Activated CD8-positive, alpha-beta T cell treated with anti-CD3 and anti-CD28 coated beads for 36 hours (primary cell): ENCODE measurements around the gene SATB1. TPM values are rescaled to one million over a fixed set of nuclear protein-coding genes. Genes with fewer than 3 reads are reported as not detected.
A peak's percentile ranks its signal among the peaks of the same experiment; 100 is the strongest.

Experiments
- ATAC-seq: fragments of 200-7000 bp; cut with Tn5 transposase; one replicate; pipeline ENCODE4 v1.10.0; 2021; ENCODE audit warnings: mild to moderate bottlenecking, moderate library complexity
- CTCF ChIA-PET: fragments of 350-600 bp; sonication (Branson Sonifier 250); formaldehyde crosslinking; loops from one replicate; lab custom pipeline; 2021; ENCODE audit warnings: antibody characterized with exemption; lab: Charles Lee
- POLR2A ChIA-PET: fragments of 350-600 bp; sonication (Branson Sonifier 250); formaldehyde crosslinking; loops from one replicate; lab custom pipeline; 2021; ENCODE audit warnings: antibody characterized with exemption; lab: Charles Lee
- DNase-seq: peaks from one replicate; pipeline ENCODE4 v3.0.0-alpha.2; 2020
- H3K27ac Mint-ChIP-seq: one replicate; pipeline ENCODE4 v1.8.0; 2021; ENCODE audit warnings: mild to moderate bottlenecking, mixed read lengths
- H3K27me3 Mint-ChIP-seq: one replicate; pipeline ENCODE4 v1.8.0; 2021; ENCODE audit warnings: mixed read lengths
- H3K36me3 Mint-ChIP-seq: one replicate; pipeline ENCODE4 v1.8.0; 2021; ENCODE audit warnings: low read depth, mixed read lengths
- H3K4me1 Mint-ChIP-seq: one replicate; pipeline ENCODE4 v1.8.0; 2021; ENCODE audit warnings: low read depth, mixed read lengths
- H3K4me3 Mint-ChIP-seq: one replicate; pipeline ENCODE4 v1.8.0; 2021; ENCODE audit warnings: mild to moderate bottlenecking, moderate library complexity, mixed read lengths
- H3K9me3 Mint-ChIP-seq: one replicate; pipeline ENCODE4 v1.8.0; 2021; ENCODE audit warnings: mixed read lengths
- CTCF ChIP-seq: fragments of 200-600 bp; IDR thresholded peaks from one replicate; pipeline ENCODE4 v1.8.0; 2022; ENCODE audit warnings: antibody characterized with exemption, mild to moderate bottlenecking
- intact Hi-C: fragments of 100-400 bp; cut with micrococcal nuclease; formaldehyde crosslinking; loops from one replicate; pipeline ENCODE4 v1.10.0; 2022
- total RNA-seq, 2 experiments: library from RNA; stranded (reverse); gene quantifications; one replicate each; pipeline ENCODE4 v1.2.3, GENCODE V29; 2021

The SATB1 gene
- total RNA-seq, 2 experiments from 2014 or later: 208 to 213 TPM

DNA sequence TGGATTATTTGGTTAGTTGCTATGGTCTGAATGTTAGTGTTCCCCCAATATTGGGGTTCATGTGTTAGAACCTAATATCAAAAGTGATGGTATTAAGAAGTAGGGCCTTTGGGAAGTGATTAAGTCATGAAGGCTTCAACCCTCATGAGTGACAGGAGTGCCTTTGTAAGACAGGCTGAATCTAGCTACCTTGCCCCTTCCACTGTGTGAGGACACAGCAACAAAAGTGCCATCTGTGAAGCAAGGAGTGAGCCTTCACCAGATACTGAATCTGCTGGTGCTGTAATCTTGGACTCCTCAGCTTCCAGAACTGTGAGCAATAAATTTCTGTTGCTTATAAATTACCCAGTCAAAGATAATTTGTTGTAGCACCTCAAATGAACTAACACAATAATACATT lies 22.6 kb upstream of the SATB1 start:
- intact Hi-C loops: loop anchor here (2.0 to 5.0 kb wide), 2 partner anchors 109 to 200 kb away; no protein-coding TSS in a partner anchor
- CTCF ChIA-PET: interaction anchor here (1.1 to 2.8 kb wide), 5 partner anchors 10 to 311 kb away, joined by 3 to 9 read pairs (median 5); no protein-coding TSS in a partner anchor

GRCh38 chr3:18446149-18446825 lies 21.1 kb upstream of the SATB1 start:
- TF ChIP-seq CTCF: no peak
- Mint-ChIP-seq H3K4me1 (peaks cover 37% of the 10 kb centered on the region), H3K27ac (peak overlapping the region; percentile 99), H3K36me3 (peaks cover 77% of the 10 kb centered on the region), H3K9me3 (peaks cover 16% of the 10 kb centered on the region), H3K27me3 (no peaks in the 10 kb centered on the region), H3K4me3 (peak overlapping the region; percentile 99)
- ATAC-seq (no peak), DNase-seq (no peak)
- intact Hi-C loops: loop anchor here (2.0 to 5.0 kb wide), 2 partner anchors 111 to 201 kb away; no protein-coding TSS in a partner anchor
- ChIA-PET CTCF (interaction anchor here (0.6 to 2.8 kb wide), 12 partner anchors 8 to 543 kb away, joined by 3 to 10 read pairs (median 4); no protein-coding TSS in a partner anchor), POLR2A (interaction anchor here (0.6 to 10.9 kb wide), 29 partner anchors 8 to 312 kb away, joined by 3 to 271 read pairs (median 5); partner anchors contain the start of gene SATB1)

More for the DNA sequence above, 22.6 kb upstream of the SATB1 start:
- H3K27ac Mint-ChIP-seq: peak overlapping the region; percentile 99
- peak overlapping the region; percentile 99 for H3K4me3 Mint-ChIP-seq
- POLR2A ChIA-PET: interaction anchor here (0.5 to 10.9 kb wide), 14 partner anchors 9 to 331 kb away, joined by 3 to 271 read pairs (median 5); no protein-coding TSS in a partner anchor
- DNase-seq (peak; percentile 20), ATAC-seq (no peak)
- H3K4me1 Mint-ChIP-seq: peaks cover 47% of the 10 kb centered on the region
- peaks cover 74% of the 10 kb centered on the region for H3K36me3 Mint-ChIP-seq
- peaks cover 16% of the 10 kb centered on the region for H3K9me3 Mint-ChIP-seq
- no peaks in the 10 kb centered on the region for H3K27me3 Mint-ChIP-seq
- no peak for TF ChIP-seq CTCF

GRCh38 chr3:18445401-18446148 lies 20.4 kb upstream of the SATB1 start:
- H3K27ac Mint-ChIP-seq: peak overlapping the region; percentile 99
- H3K4me3 Mint-ChIP-seq: peak overlapping the region; percentile 99
- no peaks in the 10 kb centered on the region for H3K27me3 Mint-ChIP-seq
- H3K36me3 Mint-ChIP-seq: peaks cover 78% of the 10 kb centered on the region
- DNase-seq (peak; percentile 87), ATAC-seq (peak; percentile 64)
- H3K4me1 Mint-ChIP-seq: peaks cover 31% of the 10 kb centered on the region
- no peak for TF ChIP-seq CTCF
- ChIA-PET CTCF (interaction anchor here (0.6 to 2.8 kb wide), 12 partner anchors 10 to 543 kb away, joined by 3 to 10 read pairs (median 5); no protein-coding TSS in a partner anchor), POLR2A (interaction anchor here (0.6 to 10.9 kb wide), 37 partner anchors 11 to 313 kb away, joined by 3 to 271 read pairs (median 5); partner anchors contain the start of gene SATB1)
- H3K9me3 Mint-ChIP-seq: peaks cover 13% of the 10 kb centered on the region
- intact Hi-C loops: loop anchor here (2.0 to 5.0 kb wide), 3 partner anchors 111 to 295 kb away; no protein-coding TSS in a partner anchor

GRCh38 chr3:18444595-18445400 lies 19.7 kb upstream of the SATB1 start:
- Mint-ChIP-seq H3K27ac (peak overlapping the region; percentile 97), H3K4me1 (peaks cover 33% of the 10 kb centered on the region), H3K36me3 (peaks cover 80% of the 10 kb centered on the region), H3K9me3 (peaks cover 11% of the 10 kb centered on the region), H3K27me3 (no peaks in the 10 kb centered on the region), H3K4me3 (peak overlapping the region; percentile 99)
- intact Hi-C loops: loop anchor here (2.0 to 5.0 kb wide), 2 partner anchors 203 to 296 kb away; no protein-coding TSS in a partner anchor
- ChIA-PET CTCF (interaction anchor here (0.7 to 2.6 kb wide), 7 partner anchors 11 to 294 kb away, joined by 3 to 10 read pairs (median 4); no protein-coding TSS in a partner anchor), POLR2A (interaction anchor here (0.6 to 10.9 kb wide), 22 partner anchors 13 to 543 kb away, joined by 3 to 271 read pairs (median 4); partner anchors contain the start of gene SATB1)
- DNase-seq (peak; percentile 83), ATAC-seq (peak; percentile 75)
- TF ChIP-seq CTCF: no peak
